ENCODE data around the gene CCDC28A. TPM values are rescaled to one million over a fixed set of nuclear protein-coding genes. Genes with fewer than 3 reads are reported as not detected.

CCDC28A gene
- polyA plus RNA-seq, 2 of the 4 experiments (the other 2 are of a cell fraction), result 9.0 to 23.0 TPM

DNA sequence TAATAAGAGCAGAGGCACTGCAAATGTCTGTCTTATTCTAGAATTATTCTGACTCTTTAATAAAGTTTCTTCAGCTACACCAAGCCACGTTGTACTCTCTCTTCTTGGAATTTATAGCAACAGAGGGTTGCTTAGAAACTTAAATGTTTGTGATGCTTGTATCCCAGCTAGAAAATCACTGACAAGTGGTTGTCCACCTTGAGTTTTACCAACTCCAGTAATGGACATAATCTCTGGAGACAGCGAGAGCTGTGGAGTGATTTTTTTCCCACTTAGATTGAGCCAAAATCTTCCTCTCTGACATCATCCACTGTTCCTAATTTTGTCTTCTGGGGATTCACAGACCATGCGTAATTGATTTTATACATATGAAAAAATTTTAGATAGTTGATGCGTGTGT, 30.3 kb downstream of the CCDC28A start:
- FAIRE-seq, result no peak
- ChIA-PET CTCF (interaction anchor here (0.6 kb wide), 1 partner anchor 29 kb away, joined by 3 read pairs; no protein-coding TSS in a partner anchor), POLR2A (no interaction called here)
- TF ChIP-seq CHD2 (IDR thresholded peaks at IDR 0.05; ENCODE audit: low read length, partially characterized antibody), result no peak
- TF ChIP-seq FOSL2 (IDR thresholded peaks at IDR 0.05), result no peak
- TF ChIP-seq FOSL2 (CRISPR knock-in tag; IDR thresholded peaks at IDR 0.05), result no peak
- no peak for TF ChIP-seq NPAS2 (CRISPR knock-in tag; IDR thresholded peaks at IDR 0.05; ENCODE audit: borderline replicate concordance)
- no peak for TF ChIP-seq CHD4 (IDR thresholded peaks at IDR 0.05; ENCODE audit: borderline replicate concordance)
- TF ChIP-seq, protein P1, sequence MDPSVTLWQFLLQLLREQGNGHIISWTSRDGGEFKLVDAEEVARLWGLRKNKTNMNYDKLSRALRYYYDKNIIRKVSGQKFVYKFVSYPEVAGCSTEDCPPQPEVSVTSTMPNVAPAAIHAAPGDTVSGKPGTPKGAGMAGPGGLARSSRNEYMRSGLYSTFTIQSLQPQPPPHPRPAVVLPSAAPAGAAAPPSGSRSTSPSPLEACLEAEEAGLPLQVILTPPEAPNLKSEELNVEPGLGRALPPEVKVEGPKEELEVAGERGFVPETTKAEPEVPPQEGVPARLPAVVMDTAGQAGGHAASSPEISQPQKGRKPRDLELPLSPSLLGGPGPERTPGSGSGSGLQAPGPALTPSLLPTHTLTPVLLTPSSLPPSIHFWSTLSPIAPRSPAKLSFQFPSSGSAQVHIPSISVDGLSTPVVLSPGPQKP (IDR thresholded peaks at IDR 0.05; ENCODE audit: low read depth, low read length), result no peak
- TF ChIP-seq CEBPB (IDR thresholded peaks at IDR 0.05), result no peak
- TF ChIP-seq NR3C1 (IDR thresholded peaks at IDR 0.05), result no peak
- no peak for TF ChIP-seq JUN (IDR thresholded peaks at IDR 0.05)
- TF ChIP-seq MYC (IDR thresholded peaks at IDR 0.05; ENCODE audit: borderline replicate concordance, low read length), result no peak
- no peak for TF ChIP-seq BHLHE40 (IDR thresholded peaks at IDR 0.05; ENCODE audit: low read depth, low read length)
- TF ChIP-seq CBX8 (IDR thresholded peaks at IDR 0.05), result no peak
- no peak for TF ChIP-seq POLR2A (IDR thresholded peaks at IDR 0.05; ENCODE audit: low read length)
- no peak for TF ChIP-seq SREBF2 (IDR thresholded peaks at IDR 0.05)
- no peak for DNase-seq (ENCODE audit: low read depth in 1 of 2, low spot score in 1 of 2)
- Histone ChIP-seq H3K9me3 (no peaks in the 10 kb centered on the region), H3K4me1 (no peaks in the 10 kb centered on the region), H3K4me2 (no peak overlapping the region), H3K27ac (no peak overlapping the region), H3K4me3 (no peak overlapping the region)
- no peak for ATAC-seq
- 49% methylated on average over 4 of the region's 4 CpGs for WGBS (ENCODE audit: missing lambda C conversion rate)

GRCh38 chr6:138805016-138805765, 31.6 kb downstream of the CCDC28A start:
- H3K4me2 ChIP-seq, result no peak overlapping the region
- ATAC-seq (no peak), FAIRE-seq (no peak), DNase-seq (ENCODE audit: low read depth in 1 of 2, low spot score in 1 of 2) (no peak)
- no peaks in the 10 kb centered on the region for H3K4me1 ChIP-seq
- no peak overlapping the region for H3K27ac ChIP-seq
- 57% methylated on average over 9 of the region's 9 CpGs for WGBS (ENCODE audit: missing lambda C conversion rate)
- H3K9me3 ChIP-seq, result no peaks in the 10 kb centered on the region
- no peak overlapping the region for H3K4me3 ChIP-seq
- POLR2A ChIA-PET, result no interaction called here
- CTCF ChIA-PET, result interaction anchor here (1.1 to 2.9 kb wide), 2 partner anchors 10 to 559 kb away, joined by 3 to 9 read pairs; no protein-coding TSS in a partner anchor
- TF ChIP-seq JUN (IDR thresholded peaks at IDR 0.05), result no peak
- no peak for TF ChIP-seq E2F6 (IDR thresholded peaks at IDR 0.05; ENCODE audit: borderline replicate concordance, low read depth)
- TF ChIP-seq, protein P2, sequence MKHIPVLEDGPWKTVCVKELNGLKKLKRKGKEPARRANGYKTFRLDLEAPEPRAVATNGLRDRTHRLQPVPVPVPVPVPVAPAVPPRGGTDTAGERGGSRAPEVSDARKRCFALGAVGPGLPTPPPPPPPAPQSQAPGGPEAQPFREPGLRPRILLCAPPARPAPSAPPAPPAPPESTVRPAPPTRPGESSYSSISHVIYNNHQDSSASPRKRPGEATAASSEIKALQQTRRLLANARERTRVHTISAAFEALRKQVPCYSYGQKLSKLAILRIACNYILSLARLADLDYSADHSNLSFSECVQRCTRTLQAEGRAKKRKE (CRISPR knock-in tag; IDR thresholded peaks at IDR 0.05; ENCODE audit: low read depth), result no peak
- TF ChIP-seq SREBF2 (IDR thresholded peaks at IDR 0.05), result no peak
- TF ChIP-seq CBX8 (IDR thresholded peaks at IDR 0.05), result no peak
- no peak for TF ChIP-seq RNF2 (IDR thresholded peaks at IDR 0.05; ENCODE audit: borderline replicate concordance, low read depth)
- no peak for TF ChIP-seq FOSL2 (IDR thresholded peaks at IDR 0.05)
- no peak for TF ChIP-seq FOSL2 (CRISPR knock-in tag; IDR thresholded peaks at IDR 0.05)
- TF ChIP-seq RAD21 (conservative IDR thresholded peaks at IDR 0.05 in 1 of 2, IDR thresholded peaks at IDR 0.05 in 1 of 2), result no peak
- no peak for TF ChIP-seq JUNB (IDR thresholded peaks at IDR 0.05)

GRCh38 chr6:138806889-138807288, 33.3 kb downstream of the CCDC28A start:
- Histone ChIP-seq H3K4me1 (no peaks in the 10 kb centered on the region), H3K27ac (no peak overlapping the region), H3K4me2 (no peak overlapping the region), H3K4me3 (no peak overlapping the region), H3K9me3 (no peaks in the 10 kb centered on the region)
- no peak for FAIRE-seq
- no peak for ATAC-seq
- ChIA-PET POLR2A (no interaction called here), CTCF (interaction anchor here (0.9 to 2.9 kb wide), 2 partner anchors 9 to 563 kb away, joined by 3 to 9 read pairs; no protein-coding TSS in a partner anchor)
- DNase-seq (ENCODE audit: low read depth in 1 of 2, low spot score in 1 of 2), result no peak
- no peak for TF ChIP-seq EP300 (IDR thresholded peaks at IDR 0.05)
- TF ChIP-seq USF2 (IDR thresholded peaks at IDR 0.05), result no peak
- TF ChIP-seq ZNF302 (CRISPR knock-in tag; IDR thresholded peaks at IDR 0.05), result no peak
- TF ChIP-seq CHD4 (IDR thresholded peaks at IDR 0.05; ENCODE audit: borderline replicate concordance), result no peak
- no peak for TF ChIP-seq HDAC2 (IDR thresholded peaks at IDR 0.05)
- WGBS (ENCODE audit: missing lambda C conversion rate), result 91% methylated on average over 1 of the region's 1 CpG

Measured in A549 (cell line).